ENCODE data around the gene ITLN2. TPM values are rescaled to one million over a fixed set of nuclear protein-coding genes. Genes with fewer than 3 reads are reported as not detected.
"Not testable (repeated sequence)": the region's sequence is repeated elsewhere in the genome, so short reads cannot be mapped to it uniquely, and the experiment has no call there.

ITLN2 gene
- total RNA-seq, 4 donors from 2014 or later = not detected

- Histone ChIP-seq H3K27ac (no peak overlapping the region), H3K36me3 (no peaks in the 10 kb centered on the region), H3K4me1 (no peaks in the 10 kb centered on the region), H3K9me3 (no peaks in the 10 kb centered on the region), H3K4me3 (no peak overlapping the region), H3K27me3 (no peaks in the 10 kb centered on the region)
- TF ChIP-seq POLR2A (IDR thresholded peaks at IDR 0.05) = no peak
- no peak for TF ChIP-seq EP300 (IDR thresholded peaks at IDR 0.05)
- no peak for TF ChIP-seq CTCF (IDR thresholded peaks at IDR 0.05)
- no peak for DNase-seq (ENCODE audit: low spot score in 2 of 2)
- 86 to 89% methylated on average over 2 of the region's 2 CpGs for WGBS, 2 donors
Observed at GRCh38 chr1:160901768-160902167, 52.8 kb downstream of the ITLN2 start.

GRCh38 chr1:160900683-160901082 is 53.9 kb downstream of the ITLN2 start:
- 45 to 79% methylated on average over 3 of the region's 3 CpGs for WGBS, 2 donors
- H3K36me3 ChIP-seq; H3K27ac ChIP-seq; H3K9me3 ChIP-seq; H3K4me3 ChIP-seq; H3K27me3 ChIP-seq; H3K4me1 ChIP-seq; DNase-seq (ENCODE audit: low spot score in 2 of 2): not testable (repeated sequence)

Other genes starting within 250 kb of the ITLN2 start
- 1 to 10 TPM; 1.5 to 5.9 (median 2.0) TPM for gene CD48, start 243.0 kb downstream of the ITLN2 start, total RNA-seq
- gene SLAMF7, start 215.6 kb downstream of the ITLN2 start, total RNA-seq = under 1 TPM; 0.22 to 0.90 (median 0.51) TPM
- 1 to 10 TPM in 2 of 4 donors, under 1 TPM in 1, not detected in 1; 0.22 to 3.0 (median 1.9) TPM for gene LY9, start 158.6 kb downstream of the ITLN2 start, total RNA-seq
- under 1 TPM in 3 of 4 donors, not detected in 1; 0.63 to 0.98 (median 0.90) TPM for gene CD244, start 91.9 kb downstream of the ITLN2 start, total RNA-seq
- 1 to 10 TPM in 1 of 4 donors, under 1 TPM in 1, not detected in 2; 0.42 to 1.2 TPM for gene ITLN1, start 69.6 kb downstream of the ITLN2 start, total RNA-seq
- 10 to 100 TPM in 3 of 4 donors, 1 to 10 TPM in 1; 6.9 to 23.1 (median 14.9) TPM for gene F11R, start 66.3 kb upstream of the ITLN2 start, total RNA-seq
- gene TSTD1, start 84.2 kb upstream of the ITLN2 start, total RNA-seq = 10 to 100 TPM; 15.7 to 46.9 (median 37.4) TPM
- gene USF1, start 91.2 kb upstream of the ITLN2 start, total RNA-seq = 10 to 100 TPM; 59.4 to 66.1 (median 62.9) TPM
- 10 to 100 TPM in 2 of 4 donors, 1 to 10 TPM in 2; 6.1 to 14.1 (median 10.2) TPM for gene ARHGAP30, start 115.1 kb upstream of the ITLN2 start, total RNA-seq
- not detected for gene NECTIN4, start 134.7 kb upstream of the ITLN2 start, total RNA-seq
- gene KLHDC9, start 143.6 kb upstream of the ITLN2 start, total RNA-seq = 10 to 100 TPM in 1 of 4 donors, 1 to 10 TPM in 3; 7.9 to 12.9 (median 9.1) TPM
- 10 to 100 TPM; 12.0 to 41.7 (median 39.8) TPM for gene PFDN2, start 163.2 kb upstream of the ITLN2 start, total RNA-seq
- 10 to 100 TPM; 26.4 to 43.0 (median 32.9) TPM for gene NIT1, start 163.3 kb upstream of the ITLN2 start, total RNA-seq
- gene DEDD, start 177.9 kb upstream of the ITLN2 start, total RNA-seq = 10 to 100 TPM; 20.1 to 48.8 (median 27.0) TPM
- gene UFC1, start 199.2 kb upstream of the ITLN2 start, total RNA-seq = 10 to 100 TPM; 34.1 to 51.5 (median 37.6) TPM
- 10 to 100 TPM; 12.9 to 53.1 (median 20.6) TPM for gene USP21, start 204.7 kb upstream of the ITLN2 start, total RNA-seq
- gene PPOX, start 211.6 kb upstream of the ITLN2 start, total RNA-seq = 10 to 100 TPM; 25.6 to 39.3 (median 26.5) TPM
- 10 to 100 TPM; 18.8 to 41.4 (median 24.3) TPM for gene B4GALT3, start 222.7 kb upstream of the ITLN2 start, total RNA-seq
- gene ADAMTS4, start 244.2 kb upstream of the ITLN2 start, total RNA-seq = 10 to 100 TPM in 3 of 4 donors, 1 to 10 TPM in 1; 9.0 to 54.9 (median 19.5) TPM
- 100 to 1,000 TPM in 2 of 4 donors, 10 to 100 TPM in 2; 73.0 to 118 (median 103) TPM for gene NDUFS2, start 247.6 kb upstream of the ITLN2 start, total RNA-seq

Measured in tibial nerve (tissue), 4 donors.